ENCODE measurements around the gene PDGFRB.
A peak's percentile ranks its signal among the peaks of the same experiment; 100 is the strongest.

PDGFRB gene

GRCh38 chr5:150162142-150162513, 6.5 kb upstream of the PDGFRB start:
- ChIA-PET POLR2A (no interaction called here), CTCF (interaction anchor here (0.6 to 2.1 kb wide), 23 partner anchors 9 to 618 kb away, joined by 3 to 20 read pairs (median 4); no protein-coding TSS in a partner anchor)
- H3K4me3 ChIP-seq (ENCODE audit: low read depth, low read length) = no peak overlapping the region
- H3K36me3 ChIP-seq (ENCODE audit: control insufficient read depth in 2 of 2, insufficient read depth in 1 of 2, low read length in 2 of 2) = no peaks in the 10 kb centered on the region
- TF ChIP-seq KLF17 (tag by site-specific recombination; IDR thresholded peaks at IDR 0.05) (peak; percentile 38; the same call in 1 of the 2 replicates), TSHZ1 (tag by site-specific recombination; IDR thresholded peaks at IDR 0.05; ENCODE audit: borderline replicate concordance) (no peak), KLF1 (tag by site-specific recombination; IDR thresholded peaks at IDR 0.05) (peak; percentile 85), ZNF121 (tag by site-specific recombination; IDR thresholded peaks at IDR 0.05) (no peak), ZBTB48 (tag by site-specific recombination; IDR thresholded peaks at IDR 0.05) (no peak), INSM2 (tag by site-specific recombination; IDR thresholded peaks at IDR 0.05) (no peak), ZSCAN16 (tag by site-specific recombination; IDR thresholded peaks at IDR 0.05) (no peak), ZNF341 (tag by site-specific recombination; IDR thresholded peaks at IDR 0.05; ENCODE audit: low read depth) (peak; percentile 61), ZIC2 (tag by site-specific recombination; IDR thresholded peaks at IDR 0.05) (peak; percentile 89), ZNF324 (tag by site-specific recombination; IDR thresholded peaks at IDR 0.05) (no peak), OSR2 (tag by site-specific recombination; IDR thresholded peaks at IDR 0.05) (peak; percentile 16; the same call in 1 of the 2 replicates), FEZF1 (tag by site-specific recombination; IDR thresholded peaks at IDR 0.05) (no peak), ZBTB8A (tag by site-specific recombination; IDR thresholded peaks at IDR 0.05) (0 out of 2 replicates have a peak, but pooled peaks have one; percentile 10), GLIS1 (tag by site-specific recombination; IDR thresholded peaks at IDR 0.05) (peak; percentile 84), TRIM28 (IDR thresholded peaks at IDR 0.05; ENCODE audit: borderline replicate concordance, low read length) (peak; percentile 79), ZSCAN30 (tag by site-specific recombination; IDR thresholded peaks at IDR 0.05) (no peak), ZNF585B (tag by site-specific recombination; IDR thresholded peaks at IDR 0.05) (no peak), IKZF3 (tag by site-specific recombination; IDR thresholded peaks at IDR 0.05) (peak; percentile 29; the same call in 1 of the 2 replicates), ZNF510 (tag by site-specific recombination; IDR thresholded peaks at IDR 0.05; ENCODE audit: insufficient replicate concordance) (no peak), ZNF596 (tag by site-specific recombination; IDR thresholded peaks at IDR 0.05) (no peak)
- no peaks in the 10 kb centered on the region for H3K4me1 ChIP-seq (ENCODE audit: control insufficient read depth, insufficient read depth, low read length)
- H3K27ac ChIP-seq (ENCODE audit: extremely low read depth, low read depth, low read length) = 0 out of 2 replicates have a peak overlapping the region, but pooled peaks have one; percentile 3
- H3K9me3 ChIP-seq (ENCODE audit: control insufficient read depth, insufficient read depth, low read depth, low read length) = no peaks in the 10 kb centered on the region

All from HEK293 (cell line).